SK-N-SH (cell line): ENCODE results near the gene ATP2C1. TPM values are rescaled to one million over a fixed set of nuclear protein-coding genes. Genes with fewer than 3 reads are reported as not detected.

ENCODE experiments used
- CTCF ChIA-PET: fragments of 300-600, 350-600 bp; formaldehyde crosslinking; extraction: SDS; loops from one replicate; lab custom pipeline; 2021; lab: Yijun Ruan, JAX
- POLR2A ChIA-PET: fragments of 350-600 bp; sonication (Branson Sonifier 250); formaldehyde crosslinking; extraction: SDS; loops from one replicate; lab custom pipeline; 2020; ENCODE audit warnings: antibody characterized with exemption, inconsistent platforms; lab: Yijun Ruan, JAX
- DNase-seq: peaks from one replicate; pipeline ENCODE4 v3.0.0; 2012
- H2AFZ ChIP-seq: fragments of 200-600 bp; sonication (generic); 2 replicates; pipeline ENCODE4 v1.8.1; 2016; ENCODE audit warnings: antibody characterized with exemption, mild to moderate bottlenecking, low read depth
- H3F3A ChIP-seq: fragments of 200-600 bp; sonication (generic); replicated peaks from 2 replicates; pipeline ENCODE3; 2016; ENCODE audit warnings: antibody characterized with exemption, mild to moderate bottlenecking; ENCODE audit not compliant: insufficient read depth
- H3K27ac ChIP-seq, 2 experiments: fragments of 200-500 bp in 1 of 2; fragments of 200-600 bp in 1 of 2; sonication (Bioruptor generic) in 1 of 2; sonication (generic), shearing (Covaris generic) in 1 of 2; 2 replicates each; pipeline versions ENCODE4 v1.5.1 to v1.6.1; 2014 to 2016; ENCODE audit warnings: low read depth in 2 of 2, inconsistent platforms in 1 of 2, low read length in 1 of 2, mild to moderate bottlenecking in 1 of 2, mixed read lengths in 1 of 2
- H3K27me3 ChIP-seq: fragments of 200-600 bp; sonication (generic), shearing (Covaris generic); 2 replicates; pipeline ENCODE4 v1.6.1; 2016; ENCODE audit warnings: mixed run types; ENCODE audit not compliant: insufficient read depth
- H3K36me3 ChIP-seq, 2 experiments: fragments of 200-500 bp in 1 of 2; fragments of 200-600 bp in 1 of 2; sonication (Bioruptor generic) in 1 of 2; sonication (generic) in 1 of 2; replicated peaks in 1 of 2; 2 replicates each; pipeline versions ENCODE3 to v1.5.1; 2014 to 2016; ENCODE audit warnings: low read length in 1 of 2, mild to moderate bottlenecking in 1 of 2; ENCODE audit not compliant: insufficient read depth in 2 of 2, control insufficient read depth in 1 of 2
- H3K4me1 ChIP-seq, 2 experiments: fragments of 200-500 bp in 1 of 2; fragments of 200-600 bp in 1 of 2; sonication (Bioruptor generic) in 1 of 2; sonication (generic), shearing (Covaris generic) in 1 of 2; 2 replicates each; pipeline versions ENCODE4 v1.5.1 to v1.6.1; 2014 to 2016; ENCODE audit warnings: low read depth in 1 of 2, low read length in 1 of 2, mixed run types in 1 of 2; ENCODE audit not compliant: insufficient read depth in 2 of 2, control insufficient read depth in 1 of 2
- H3K4me2 ChIP-seq: fragments of 200-600 bp; sonication (generic), shearing (Covaris generic); 2 replicates; pipeline ENCODE4 v1.6.1; 2017; ENCODE audit warnings: mixed run types
- H3K4me3 ChIP-seq, 2 experiments: fragments of 200-500 bp in 1 of 2; fragments of 200-600 bp in 1 of 2; sonication (Bioruptor generic) in 1 of 2; sonication (generic), shearing (Covaris generic) in 1 of 2; 2 replicates each; pipeline versions ENCODE4 v1.5.1 to v1.8.1; 2014 to 2016; ENCODE audit warnings: low read depth in 2 of 2, inconsistent platforms in 1 of 2, low read length in 1 of 2, mild to moderate bottlenecking in 1 of 2, mixed read lengths in 1 of 2, moderate library complexity in 1 of 2
- H3K79me2 ChIP-seq: fragments of 200-600 bp; sonication (generic); 2 replicates; pipeline ENCODE4 v1.8.1; 2017; ENCODE audit warnings: mild to moderate bottlenecking; ENCODE audit not compliant: insufficient read depth
- H3K9ac ChIP-seq: fragments of 200-600 bp; sonication (generic); 2 replicates; pipeline ENCODE4 v1.6.1; 2017; ENCODE audit warnings: mixed run types
- H3K9me2 ChIP-seq: fragments of 200-600 bp; sonication (generic); 2 replicates; pipeline ENCODE4 v1.6.1; 2017; ENCODE audit warnings: mixed run types
- H3K9me3 ChIP-seq: fragments of 200-600 bp; sonication (generic); 2 replicates; pipeline ENCODE4 v1.6.1; 2017; ENCODE audit warnings: mixed run types, mild to moderate bottlenecking, moderate library complexity
- H4K20me1 ChIP-seq: fragments of 200-600 bp; sonication (generic); 2 replicates; pipeline ENCODE4 v1.6.1; 2017; ENCODE audit warnings: mild to moderate bottlenecking, mixed run types; ENCODE audit not compliant: insufficient read depth
- FOXJ3 ChIP-seq: sonication (generic); formaldehyde crosslinking; IDR thresholded peaks from 2 replicates; pipeline ENCODE4 v1.5.1; 2020; ENCODE audit warnings: mild to moderate bottlenecking, missing genetic modification reagents
- GATA2 ChIP-seq: sonication (generic); formaldehyde crosslinking; IDR thresholded peaks from 2 replicates; pipeline ENCODE4 v1.5.0; 2020; ENCODE audit warnings: mild to moderate bottlenecking, missing genetic modification reagents
- JUND ChIP-seq: IDR thresholded peaks from 2 replicates; pipeline ENCODE4 v1.4.0; 2012
- RAD21 ChIP-seq: IDR thresholded peaks from 2 replicates; pipeline ENCODE4 v1.6.1; 2012; ENCODE audit warnings: mild to moderate bottlenecking, low read length
- RFX5 ChIP-seq: IDR thresholded peaks from 2 replicates; pipeline ENCODE4 v1.6.1; 2012; ENCODE audit warnings: mild to moderate bottlenecking, improper control_type of control experiment, low read length
- TCF12 ChIP-seq: IDR thresholded peaks from 2 replicates; pipeline ENCODE4 v1.4.0; 2012
- USF1 ChIP-seq: IDR thresholded peaks from 2 replicates; pipeline ENCODE4 v1.4.0; 2012; ENCODE audit warnings: low read depth, borderline replicate concordance
- WGBS: methylation state at CpG from one replicate; pipeline ENCODE4 v1.1.6; 2017; ENCODE audit warnings: low lambda C conversion rate; 5-methylcytosine and 5-hydroxymethylcytosine counted together
- polyA plus RNA-seq, 3 experiments: library from polyadenylated mRNA; depleted of rRNA; stranded (reverse); fragments of >200 nt; gene quantifications; 2 replicates each; pipeline ENCODE4 v1.2.3, GENCODE V29; 2012
- TF ChIP-seq, protein P1 (sequence below): IDR thresholded peaks from 2 replicates; pipeline ENCODE4 v1.6.1; 2012; ENCODE audit warnings: mild to moderate bottlenecking, low read depth, low read length, moderate library complexity
- TF ChIP-seq, protein P2 (sequence below): IDR thresholded peaks from 2 replicates; pipeline ENCODE4 v1.4.0; 2012; ENCODE audit warnings: low read depth, borderline replicate concordance

The ATP2C1 gene
- polyA plus RNA-seq, 1 of the 3 experiments (the other 2 are of a cell fraction), result 35.6 TPM

GRCh38 chr3:130991126-130991525 is 97.2 kb downstream of the ATP2C1 start:
- TF ChIP-seq USF1 (no peak), FOXJ3 (CRISPR knock-in tag) (no peak)
- TF ChIP-seq, protein P1, sequence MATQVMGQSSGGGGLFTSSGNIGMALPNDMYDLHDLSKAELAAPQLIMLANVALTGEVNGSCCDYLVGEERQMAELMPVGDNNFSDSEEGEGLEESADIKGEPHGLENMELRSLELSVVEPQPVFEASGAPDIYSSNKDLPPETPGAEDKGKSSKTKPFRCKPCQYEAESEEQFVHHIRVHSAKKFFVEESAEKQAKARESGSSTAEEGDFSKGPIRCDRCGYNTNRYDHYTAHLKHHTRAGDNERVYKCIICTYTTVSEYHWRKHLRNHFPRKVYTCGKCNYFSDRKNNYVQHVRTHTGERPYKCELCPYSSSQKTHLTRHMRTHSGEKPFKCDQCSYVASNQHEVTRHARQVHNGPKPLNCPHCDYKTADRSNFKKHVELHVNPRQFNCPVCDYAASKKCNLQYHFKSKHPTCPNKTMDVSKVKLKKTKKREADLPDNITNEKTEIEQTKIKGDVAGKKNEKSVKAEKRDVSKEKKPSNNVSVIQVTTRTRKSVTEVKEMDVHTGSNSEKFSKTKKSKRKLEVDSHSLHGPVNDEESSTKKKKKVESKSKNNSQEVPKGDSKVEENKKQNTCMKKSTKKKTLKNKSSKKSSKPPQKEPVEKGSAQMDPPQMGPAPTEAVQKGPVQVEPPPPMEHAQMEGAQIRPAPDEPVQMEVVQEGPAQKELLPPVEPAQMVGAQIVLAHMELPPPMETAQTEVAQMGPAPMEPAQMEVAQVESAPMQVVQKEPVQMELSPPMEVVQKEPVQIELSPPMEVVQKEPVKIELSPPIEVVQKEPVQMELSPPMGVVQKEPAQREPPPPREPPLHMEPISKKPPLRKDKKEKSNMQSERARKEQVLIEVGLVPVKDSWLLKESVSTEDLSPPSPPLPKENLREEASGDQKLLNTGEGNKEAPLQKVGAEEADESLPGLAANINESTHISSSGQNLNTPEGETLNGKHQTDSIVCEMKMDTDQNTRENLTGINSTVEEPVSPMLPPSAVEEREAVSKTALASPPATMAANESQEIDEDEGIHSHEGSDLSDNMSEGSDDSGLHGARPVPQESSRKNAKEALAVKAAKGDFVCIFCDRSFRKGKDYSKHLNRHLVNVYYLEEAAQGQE, result no peak
- Histone ChIP-seq H3K9ac (no peak overlapping the region), H3F3A (no peaks in the 10 kb centered on the region), H3K4me1 (no peaks in the 10 kb centered on the region), H3K4me3 (no peak overlapping the region), H3K79me2 (no peaks in the 10 kb centered on the region; the same call in 1 of the 2 replicates), H3K27me3 (no peaks in the 10 kb centered on the region), H3K9me2 (no peaks in the 10 kb centered on the region), H3K27ac (no peak overlapping the region), H4K20me1 (no peaks in the 10 kb centered on the region), H2AFZ (no peak overlapping the region), H3K36me3 (peaks cover 17 to 28% of the 10 kb centered on the region in 2 experiments), H3K4me2 (no peak overlapping the region), H3K9me3 (no peaks in the 10 kb centered on the region)
- ChIA-PET POLR2A (no interaction called here), CTCF (no interaction called here)
- WGBS, result over 99% methylated on average over 5 of the region's 5 CpGs
- no peak for DNase-seq

DNA sequence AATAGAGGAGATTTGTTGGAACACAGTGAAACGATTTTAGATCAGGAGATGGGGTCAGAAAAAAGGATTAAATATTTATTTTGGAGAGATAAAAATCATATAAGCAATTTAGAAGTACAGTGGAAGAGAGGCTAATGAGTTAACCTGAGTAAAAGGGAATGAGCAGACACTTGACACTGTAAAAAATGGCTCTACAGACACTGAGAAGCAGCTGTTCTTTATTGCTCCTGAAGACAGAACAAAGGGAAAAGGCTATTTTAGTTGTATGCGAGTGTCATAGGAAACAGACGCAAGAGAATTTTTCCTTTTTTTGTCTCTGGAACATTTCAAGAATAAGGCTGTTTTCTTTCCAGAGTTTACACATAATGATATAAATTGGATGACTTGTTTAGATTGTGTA is 98.5 kb downstream of the ATP2C1 start:
- Histone ChIP-seq H3K27ac (no peak overlapping the region), H3K9me3 (no peaks in the 10 kb centered on the region), H3K4me2 (no peak overlapping the region), H2AFZ (no peak overlapping the region), H3K79me2 (no peaks in the 10 kb centered on the region; the same call in 1 of the 2 replicates), H3K9ac (no peak overlapping the region), H3K4me1 (no peaks in the 10 kb centered on the region), H3K36me3 (peaks cover 27 to 38% of the 10 kb centered on the region in 2 experiments), H3K9me2 (no peaks in the 10 kb centered on the region), H3K27me3 (no peaks in the 10 kb centered on the region), H3K4me3 (no peak overlapping the region), H3F3A (no peaks in the 10 kb centered on the region), H4K20me1 (no peaks in the 10 kb centered on the region)
- TF ChIP-seq TCF12, result no peak
- TF ChIP-seq GATA2 (CRISPR knock-in tag), result no peak
- TF ChIP-seq, protein P2, sequence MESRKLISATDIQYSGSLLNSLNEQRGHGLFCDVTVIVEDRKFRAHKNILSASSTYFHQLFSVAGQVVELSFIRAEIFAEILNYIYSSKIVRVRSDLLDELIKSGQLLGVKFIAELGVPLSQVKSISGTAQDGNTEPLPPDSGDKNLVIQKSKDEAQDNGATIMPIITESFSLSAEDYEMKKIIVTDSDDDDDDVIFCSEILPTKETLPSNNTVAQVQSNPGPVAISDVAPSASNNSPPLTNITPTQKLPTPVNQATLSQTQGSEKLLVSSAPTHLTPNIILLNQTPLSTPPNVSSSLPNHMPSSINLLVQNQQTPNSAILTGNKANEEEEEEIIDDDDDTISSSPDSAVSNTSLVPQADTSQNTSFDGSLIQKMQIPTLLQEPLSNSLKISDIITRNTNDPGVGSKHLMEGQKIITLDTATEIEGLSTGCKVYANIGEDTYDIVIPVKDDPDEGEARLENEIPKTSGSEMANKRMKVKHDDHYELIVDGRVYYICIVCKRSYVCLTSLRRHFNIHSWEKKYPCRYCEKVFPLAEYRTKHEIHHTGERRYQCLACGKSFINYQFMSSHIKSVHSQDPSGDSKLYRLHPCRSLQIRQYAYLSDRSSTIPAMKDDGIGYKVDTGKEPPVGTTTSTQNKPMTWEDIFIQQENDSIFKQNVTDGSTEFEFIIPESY, result no peak
- no peak for TF ChIP-seq RAD21
- no peak for TF ChIP-seq RFX5
- TF ChIP-seq JUND, result no peak
- ChIA-PET CTCF (no interaction called here), POLR2A (no interaction called here)
- no peak for DNase-seq
- WGBS, result 75% methylated on average over 3 of the region's 3 CpGs
